ENCODE data around the gene SEC24D. TPM values are rescaled to one million over a fixed set of nuclear protein-coding genes. Genes with fewer than 3 reads are reported as not detected.
"Not testable (repeated sequence)": the region's sequence is repeated elsewhere in the genome, so short reads cannot be mapped to it uniquely, and the experiment has no call there.

SEC24D gene
- total RNA-seq, 1 experiment from 2014 or later, result 13.3 TPM

DNA sequence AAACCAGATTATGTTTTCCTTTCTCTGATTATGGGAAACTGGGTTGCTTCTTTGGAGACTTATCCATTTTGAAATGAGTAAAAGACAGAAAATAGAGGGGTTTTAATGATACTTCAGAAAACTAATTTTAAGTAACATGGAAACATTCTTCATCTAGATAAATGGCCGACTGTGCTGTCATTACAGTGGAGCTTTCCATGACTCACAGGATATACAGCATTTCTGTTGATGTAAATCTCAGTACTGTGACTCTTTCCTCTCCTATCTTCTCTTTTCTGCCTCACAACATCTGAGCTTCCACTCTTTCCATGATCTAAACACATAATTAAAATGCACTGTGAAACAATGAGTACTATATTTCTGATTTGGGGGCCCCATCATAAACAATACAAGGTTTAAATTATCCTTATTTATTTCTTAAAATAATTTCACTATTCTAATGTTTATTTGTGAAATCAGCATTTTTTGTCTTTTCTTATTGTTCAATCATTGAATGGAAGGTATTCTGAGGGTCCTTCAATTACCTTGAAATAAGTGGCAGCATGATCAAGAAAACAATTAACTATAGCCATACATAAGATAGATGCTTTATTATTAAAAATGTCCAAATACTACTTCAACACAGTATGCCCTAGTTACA lies 19.3 kb downstream of the SEC24D start:
- DNase-seq (ENCODE audit: low spot score), result no peak
- in situ Hi-C loops (cut with HindIII; ENCODE audit: low sequenced_read_pairs), result no loop called here

DNA sequence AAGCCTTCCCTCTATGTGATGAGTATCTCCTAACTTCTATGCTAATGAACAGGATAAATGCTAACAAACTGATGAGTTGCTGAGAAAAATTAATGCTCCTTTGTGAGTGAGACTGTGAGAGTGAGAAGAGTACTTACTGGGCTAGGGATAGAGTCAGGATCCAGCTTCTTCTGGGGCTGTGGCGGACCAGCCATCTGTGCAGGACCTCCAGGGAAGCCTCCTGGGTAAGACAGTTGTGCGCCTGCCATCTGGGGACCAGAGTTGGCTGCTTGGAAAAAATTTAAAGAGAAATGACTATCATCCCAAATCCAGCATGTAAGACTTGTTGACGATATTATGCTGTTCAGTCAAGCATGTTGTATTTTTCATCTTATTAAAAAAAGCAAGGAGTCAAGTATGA lies 21.0 kb downstream of the SEC24D start:
- in situ Hi-C loops (cut with HindIII; ENCODE audit: low sequenced_read_pairs), result no loop called here
- DNase-seq (ENCODE audit: low spot score), result no peak

DNA sequence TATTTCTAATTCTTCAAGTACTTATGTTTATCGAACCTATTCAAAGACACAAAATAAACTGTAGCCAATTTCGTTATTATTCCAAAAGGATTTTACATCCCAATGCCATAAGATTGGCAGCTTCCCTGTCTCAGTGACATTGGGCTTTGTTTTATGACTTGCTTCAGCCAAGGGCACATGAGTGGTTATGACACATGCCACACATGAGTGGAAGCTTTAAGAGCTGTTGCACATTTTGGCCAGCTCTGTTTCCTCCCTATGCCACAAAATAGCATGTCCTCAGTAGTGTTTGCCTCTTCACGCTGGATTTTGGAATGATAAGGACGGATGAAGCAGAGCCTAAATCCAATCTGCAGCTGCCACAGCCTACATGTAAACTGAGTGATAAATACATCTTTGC lies 21.9 kb downstream of the SEC24D start:
- in situ Hi-C loops (cut with HindIII; ENCODE audit: low sequenced_read_pairs), result no loop called here
- DNase-seq (ENCODE audit: low spot score), result no peak

DNA sequence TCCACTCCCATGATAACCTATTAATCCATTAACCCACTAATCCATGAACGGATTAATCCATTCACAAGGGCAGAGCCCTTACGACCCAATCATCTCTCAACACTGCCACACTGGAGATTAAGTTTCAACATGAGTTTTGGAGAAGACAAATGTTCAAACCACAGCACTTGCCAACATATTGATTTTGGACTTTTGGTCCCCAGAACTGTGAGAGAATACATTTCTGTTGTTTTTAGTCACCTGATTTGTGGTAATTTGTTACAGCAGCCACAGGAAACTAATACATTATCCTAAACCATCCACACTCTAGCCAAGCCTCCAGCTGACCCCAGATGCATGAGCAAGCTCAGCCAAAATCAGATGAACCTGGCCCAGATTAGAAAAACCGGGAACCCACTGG lies 22.4 kb downstream of the SEC24D start:
- in situ Hi-C loops (cut with HindIII; ENCODE audit: low sequenced_read_pairs), result no loop called here
- DNase-seq (ENCODE audit: low spot score), result no peak

DNA sequence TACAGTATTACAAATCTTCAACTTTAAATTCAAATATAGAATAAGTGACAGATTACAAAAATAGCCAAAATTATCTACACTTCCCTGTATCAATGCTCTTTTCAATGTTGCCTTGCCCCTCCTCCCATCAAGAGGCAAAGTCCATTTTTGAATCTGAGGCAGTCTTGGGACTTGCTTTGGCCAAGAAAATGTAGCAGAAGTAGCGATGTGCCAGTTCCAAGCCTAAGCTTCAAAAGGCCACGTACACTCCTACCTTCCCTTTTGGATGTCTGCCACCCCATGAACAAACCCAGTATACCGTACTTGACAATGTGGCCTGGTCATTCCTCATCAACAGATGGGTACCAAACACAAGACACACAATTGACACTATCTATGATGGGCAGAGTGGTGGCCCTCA lies 24.1 kb downstream of the SEC24D start:
- no peak for DNase-seq (ENCODE audit: low spot score)
- in situ Hi-C loops (cut with HindIII; ENCODE audit: low sequenced_read_pairs), result no loop called here

DNA sequence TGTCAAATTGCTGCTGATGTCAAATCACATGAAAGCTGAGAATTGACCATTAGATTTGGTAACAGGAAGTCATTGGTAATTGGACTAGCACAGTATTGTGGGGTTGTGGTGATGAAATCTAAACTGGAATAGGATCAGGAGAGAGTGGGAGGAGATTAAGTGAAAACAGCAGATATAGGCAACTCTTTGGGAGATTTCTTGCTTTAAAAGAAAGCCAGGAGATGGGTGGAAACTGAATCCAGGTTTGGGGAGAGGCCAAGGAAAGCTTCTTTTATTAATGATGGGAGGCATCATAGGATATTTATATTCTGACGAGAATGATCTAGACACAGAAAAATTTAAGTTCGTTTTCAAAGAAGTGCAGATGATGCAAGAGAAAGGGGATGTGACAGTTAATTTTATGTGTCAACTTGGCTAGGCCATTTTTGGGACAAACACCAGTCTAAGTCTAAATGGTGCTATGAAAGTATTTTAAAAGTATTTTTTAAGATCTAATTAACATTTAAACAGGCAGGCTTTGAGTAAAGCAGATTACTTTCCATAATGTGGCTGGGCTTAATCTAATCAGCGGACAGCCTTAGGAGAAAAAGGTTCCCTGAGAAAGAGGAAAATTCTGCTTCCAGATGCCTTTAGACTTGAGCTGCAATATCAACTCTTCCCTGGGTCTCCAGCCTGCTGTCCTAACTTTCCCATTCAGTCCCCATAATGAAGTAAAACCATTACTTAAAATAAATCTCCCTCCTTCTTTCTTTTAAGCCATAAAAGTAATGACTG lies 24.7 kb downstream of the SEC24D start:
- in situ Hi-C loops (cut with HindIII; ENCODE audit: low sequenced_read_pairs), result no loop called here
- DNase-seq (ENCODE audit: low spot score), result no peak

DNA sequence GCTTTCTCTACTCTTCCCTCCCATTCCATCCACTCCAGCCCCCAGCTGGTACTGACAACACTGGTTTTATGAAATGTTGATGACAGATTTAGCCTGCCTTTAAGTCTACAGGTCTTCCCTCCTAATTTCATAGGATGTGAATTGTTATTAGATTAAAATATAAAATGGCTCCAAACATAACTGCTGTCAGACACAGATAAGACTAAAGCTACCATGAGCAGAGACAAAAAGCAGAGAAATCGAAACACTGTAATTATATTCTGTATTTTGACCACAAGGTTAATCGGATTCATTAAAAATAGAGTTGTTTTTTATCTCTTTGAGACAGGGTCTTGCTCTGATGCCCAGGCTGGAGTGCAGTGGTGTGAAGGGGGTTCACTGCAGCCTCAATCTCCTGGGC lies 28.3 kb downstream of the SEC24D start:
- in situ Hi-C loops (cut with HindIII; ENCODE audit: low sequenced_read_pairs), result no loop called here
- DNase-seq (ENCODE audit: low spot score), result no peak

DNA sequence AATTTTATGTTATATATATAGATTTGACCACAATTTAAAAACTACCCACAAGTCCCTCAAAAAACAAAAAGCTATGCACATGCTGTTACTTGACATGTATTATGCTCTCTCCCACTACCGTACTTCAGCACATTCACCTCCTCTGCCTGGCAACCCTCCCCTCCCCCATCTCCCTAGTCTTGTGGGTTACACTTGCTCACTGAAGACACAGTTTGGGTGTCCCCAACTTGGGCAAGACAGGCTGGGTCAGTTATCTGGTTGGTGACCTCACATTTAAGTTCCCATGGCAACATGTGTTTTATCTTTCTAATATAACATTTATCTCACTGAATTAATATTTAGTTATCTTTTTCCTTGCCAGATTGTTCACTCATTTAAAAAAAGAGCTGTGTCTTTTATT lies 32.7 kb downstream of the SEC24D start:
- DNase-seq (ENCODE audit: low spot score), result no peak

DNA sequence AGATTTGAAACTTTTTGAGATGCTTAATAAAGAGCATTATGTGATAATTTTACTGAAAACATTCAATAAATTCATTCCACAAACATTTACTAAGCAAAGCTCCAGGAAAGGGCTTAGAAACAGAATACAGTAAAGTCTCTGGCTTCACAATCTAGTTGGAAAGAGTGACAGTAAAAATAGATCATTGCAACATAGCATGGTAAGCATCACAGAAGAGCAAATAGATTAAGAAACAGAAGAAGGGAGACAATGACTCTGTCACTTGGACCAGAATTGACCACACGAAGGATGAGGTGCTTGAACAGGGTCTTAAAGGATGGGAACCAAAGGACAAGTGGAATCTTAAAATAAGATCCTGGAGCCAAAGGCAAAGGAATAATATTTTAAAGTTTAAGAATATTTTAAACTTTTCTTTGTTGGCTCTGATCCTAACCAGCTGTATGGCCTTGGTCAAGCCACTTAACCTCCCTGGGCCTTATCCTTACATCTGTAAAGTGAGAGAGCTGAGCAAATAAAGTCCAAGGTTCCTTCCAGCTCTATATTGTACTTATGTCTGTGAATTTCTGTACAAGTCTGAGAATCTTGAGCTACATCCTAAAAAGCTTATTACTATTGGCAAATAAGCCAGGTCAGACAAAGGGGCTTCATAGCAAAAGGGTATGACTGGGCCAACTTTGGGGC lies 33.9 kb downstream of the SEC24D start:
- in situ Hi-C loops (cut with HindIII; ENCODE audit: low sequenced_read_pairs), result no loop called here
- no peak for DNase-seq (ENCODE audit: low spot score)

More for the DNA sequence above, 32.7 kb downstream of the SEC24D start:
- in situ Hi-C loops (cut with HindIII; ENCODE audit: low sequenced_read_pairs), result no loop called here

DNA sequence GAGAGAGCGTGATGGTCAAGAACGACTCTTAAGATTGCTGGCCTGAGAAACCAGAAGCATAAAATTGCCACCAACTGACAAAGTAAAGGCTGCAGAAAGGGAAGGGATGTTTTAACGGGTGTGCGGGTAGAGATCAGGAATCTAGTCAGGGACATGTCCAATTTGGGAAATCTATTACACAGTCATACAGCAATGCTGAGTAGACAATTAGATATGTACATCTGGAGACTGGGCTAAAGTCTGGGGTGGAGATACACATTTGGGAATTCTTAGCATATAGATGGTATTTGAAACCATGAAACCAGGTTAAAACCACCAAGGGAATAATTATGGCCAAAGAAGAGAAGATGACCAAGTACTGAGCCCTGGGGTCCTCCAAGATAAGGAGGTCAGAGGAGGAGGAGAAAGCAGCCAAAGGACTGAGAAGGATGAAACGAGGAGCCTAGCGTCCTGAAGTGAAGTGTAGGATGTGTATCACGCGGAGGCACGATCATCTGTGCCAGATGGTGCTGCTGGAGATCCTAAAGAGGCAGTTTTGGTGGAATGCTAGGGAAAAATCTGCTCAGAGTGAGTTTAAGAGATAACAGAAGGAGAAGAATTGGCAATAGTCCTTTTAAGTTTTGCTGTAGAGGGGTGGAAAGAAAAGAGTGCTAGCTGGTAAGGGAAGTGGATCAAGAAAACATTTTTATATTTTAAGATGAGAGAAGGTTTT lies 36.5 kb downstream of the SEC24D start:
- in situ Hi-C loops (cut with HindIII; ENCODE audit: low sequenced_read_pairs), result no loop called here

DNA sequence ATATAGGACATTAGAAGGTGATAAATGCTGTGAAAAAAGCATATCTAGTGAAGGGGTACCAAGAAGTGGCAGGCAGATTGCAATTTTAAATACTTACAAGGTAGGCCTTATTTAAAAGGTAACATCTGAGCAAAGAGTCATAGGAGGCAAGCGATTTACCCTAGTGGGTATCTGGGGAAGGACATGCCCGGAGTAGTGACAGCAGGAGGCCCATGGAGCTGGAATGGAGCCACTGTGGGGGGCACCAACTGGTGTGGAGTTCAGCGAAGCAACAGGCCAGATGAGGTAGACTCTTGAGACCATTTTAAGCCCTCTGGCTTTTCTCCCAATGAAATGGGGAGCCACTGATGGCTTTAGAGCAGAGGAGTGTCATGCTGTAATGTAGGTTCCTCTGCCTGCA lies 37.3 kb downstream of the SEC24D start:
- no peak for DNase-seq (ENCODE audit: low spot score)
- in situ Hi-C loops (cut with HindIII; ENCODE audit: low sequenced_read_pairs), result no loop called here

More for the DNA sequence above, 36.5 kb downstream of the SEC24D start:
- DNase-seq (ENCODE audit: low spot score), result no peak

DNA sequence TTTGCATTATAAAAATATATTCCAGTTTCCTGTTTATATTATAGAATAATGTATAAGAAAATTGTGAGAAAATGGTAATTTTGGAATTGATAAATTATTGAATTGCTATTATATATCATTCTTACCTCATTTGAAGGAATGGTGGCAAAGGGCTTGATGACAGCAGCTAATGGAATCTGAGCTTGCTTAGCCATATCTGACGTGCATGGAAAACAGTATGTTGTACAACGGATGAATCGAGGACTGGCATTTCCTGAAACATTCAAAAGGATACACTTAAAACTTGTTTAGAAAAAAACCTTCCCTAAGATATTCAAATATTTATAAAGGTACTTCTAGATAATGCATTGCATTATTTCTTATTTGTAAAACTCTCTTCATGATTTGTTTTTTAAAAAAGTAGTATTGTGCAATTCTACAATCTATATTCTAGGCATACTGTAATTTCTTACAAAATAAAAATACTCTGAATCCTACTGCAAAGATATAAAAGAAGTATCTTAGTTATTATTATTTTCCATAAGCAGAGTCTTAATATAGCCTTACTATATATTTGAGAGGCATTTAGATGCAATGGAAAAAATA lies 38.3 kb downstream of the SEC24D start:
- no peak for DNase-seq (ENCODE audit: low spot score)
- in situ Hi-C loops (cut with HindIII; ENCODE audit: low sequenced_read_pairs), result no loop called here

DNA sequence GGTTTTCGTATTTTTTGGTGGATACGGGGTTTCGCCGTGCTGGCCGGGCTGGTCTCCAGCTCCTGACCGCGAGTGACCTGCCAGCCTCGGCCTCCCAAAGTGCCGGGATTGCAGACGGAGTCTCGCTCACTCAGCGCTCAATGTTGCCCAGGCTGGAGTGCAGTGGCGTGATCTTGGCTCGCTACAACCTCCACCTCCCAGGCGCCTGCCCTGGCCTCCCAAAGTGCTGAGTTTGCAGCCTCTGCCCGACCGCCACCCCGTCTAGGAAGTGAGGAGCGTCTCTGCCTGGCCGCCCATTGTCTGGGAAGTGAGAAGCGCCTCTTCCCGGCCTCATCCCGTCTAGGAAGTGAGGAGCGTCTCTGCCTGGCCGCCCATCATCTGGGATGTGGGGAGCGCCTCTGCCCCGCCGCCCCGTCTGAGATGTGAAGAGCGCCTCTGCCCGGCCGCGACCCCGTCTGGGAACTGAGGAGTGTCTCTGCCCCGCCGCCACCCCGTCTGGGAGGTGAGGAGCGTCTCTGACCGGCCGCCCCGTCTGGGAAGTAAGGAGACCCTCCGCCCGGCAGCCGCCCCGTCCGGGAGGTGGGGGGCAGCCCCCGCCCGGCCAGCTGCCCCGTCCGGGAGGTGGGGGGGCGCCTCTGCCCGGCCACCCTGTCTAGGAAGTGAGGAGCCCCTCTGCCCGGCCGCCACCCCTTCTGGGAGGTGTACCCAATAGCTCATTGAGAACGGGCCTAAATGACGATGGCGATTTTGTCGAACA lies 44.1 kb downstream of the SEC24D start:
- in situ Hi-C loops (cut with HindIII; ENCODE audit: low sequenced_read_pairs); DNase-seq (ENCODE audit: low spot score): not testable (repeated sequence)

DNA sequence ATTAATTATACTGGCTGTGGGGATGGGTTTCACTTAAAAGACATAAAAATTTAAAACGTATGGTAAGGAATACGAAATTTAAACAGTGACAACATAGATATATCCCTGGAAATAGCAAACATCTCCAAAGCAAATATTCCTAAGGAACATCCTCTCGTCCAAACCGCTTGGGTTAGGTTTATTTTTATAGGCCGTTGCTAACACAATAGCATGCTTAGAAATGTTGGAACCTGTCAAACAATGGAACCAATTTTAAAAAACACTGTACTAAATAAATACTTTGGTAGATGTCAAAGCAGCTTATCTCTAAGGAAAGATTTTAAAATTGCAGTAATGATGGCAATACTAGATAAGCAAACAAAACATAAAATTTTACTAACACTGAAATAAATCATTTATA lies 45.4 kb downstream of the SEC24D start:
- in situ Hi-C loops (cut with HindIII; ENCODE audit: low sequenced_read_pairs), result no loop called here
- no peak for DNase-seq (ENCODE audit: low spot score)

DNA sequence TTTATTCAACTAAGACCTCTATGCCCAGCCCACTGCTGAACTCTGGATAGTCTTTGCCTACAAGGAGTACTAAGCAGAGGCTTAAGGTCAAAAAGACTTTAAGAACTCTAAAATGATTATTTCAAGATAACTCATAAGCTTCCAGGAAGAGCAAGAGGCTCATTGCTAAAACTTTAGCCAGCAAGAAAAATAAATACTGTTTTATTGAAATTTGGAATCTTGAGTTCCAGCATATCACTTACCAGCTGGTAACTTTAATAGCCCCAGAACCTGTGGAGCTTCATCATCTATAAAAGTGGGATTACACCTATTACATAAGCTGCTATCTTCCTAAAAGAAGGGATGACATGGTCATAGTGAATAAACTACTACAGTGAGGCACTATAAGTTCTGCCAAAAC lies 47.0 kb downstream of the SEC24D start:
- in situ Hi-C loops (cut with HindIII; ENCODE audit: low sequenced_read_pairs), result no loop called here
- no peak for DNase-seq (ENCODE audit: low spot score)

DNA sequence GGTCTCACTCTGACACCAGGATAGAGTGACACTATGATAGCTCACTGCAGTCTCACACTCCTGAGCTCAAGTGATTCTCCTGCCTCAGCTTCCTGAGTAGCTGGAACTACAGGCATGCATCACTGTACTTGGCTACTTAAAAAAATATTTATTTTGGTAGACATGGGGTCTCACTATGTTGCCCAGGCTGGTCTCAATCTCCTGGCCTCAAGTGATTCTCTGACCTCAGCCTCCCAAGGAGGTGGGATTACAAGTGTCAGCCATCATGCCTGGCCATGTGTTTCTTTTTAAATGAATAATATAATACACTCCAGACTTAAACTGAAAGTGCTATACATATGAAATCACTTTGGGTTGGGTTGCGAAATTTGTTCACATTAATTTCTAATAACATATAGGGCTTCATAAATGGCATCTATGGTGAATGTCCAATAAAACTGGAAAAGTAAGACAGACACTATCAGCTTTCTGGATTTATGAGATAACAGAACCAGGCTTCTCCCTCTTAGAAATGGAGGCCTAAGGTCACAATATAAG lies 48.0 kb downstream of the SEC24D start:
- DNase-seq (ENCODE audit: low spot score), result no peak
- in situ Hi-C loops (cut with HindIII; ENCODE audit: low sequenced_read_pairs), result no loop called here

DNA sequence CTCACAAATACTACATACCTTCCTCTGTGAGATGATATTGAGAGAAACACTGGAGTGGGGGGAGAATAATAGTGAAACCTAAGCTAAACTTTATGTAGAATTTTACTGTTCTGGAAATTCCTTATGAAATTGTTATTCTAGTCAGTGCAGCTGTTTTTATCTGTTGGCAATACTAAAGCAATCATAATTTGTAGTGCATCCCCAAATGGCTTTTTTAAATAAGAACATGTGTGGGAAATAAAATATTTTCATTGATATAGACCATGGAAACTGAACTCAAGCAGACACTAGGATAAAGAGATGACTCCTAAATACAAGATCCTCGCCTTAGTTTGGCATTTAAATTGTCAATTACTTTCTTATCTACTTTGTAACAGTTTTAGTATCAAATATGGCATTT lies 51.1 kb downstream of the SEC24D start:
- in situ Hi-C loops (cut with HindIII; ENCODE audit: low sequenced_read_pairs), result no loop called here

DNA sequence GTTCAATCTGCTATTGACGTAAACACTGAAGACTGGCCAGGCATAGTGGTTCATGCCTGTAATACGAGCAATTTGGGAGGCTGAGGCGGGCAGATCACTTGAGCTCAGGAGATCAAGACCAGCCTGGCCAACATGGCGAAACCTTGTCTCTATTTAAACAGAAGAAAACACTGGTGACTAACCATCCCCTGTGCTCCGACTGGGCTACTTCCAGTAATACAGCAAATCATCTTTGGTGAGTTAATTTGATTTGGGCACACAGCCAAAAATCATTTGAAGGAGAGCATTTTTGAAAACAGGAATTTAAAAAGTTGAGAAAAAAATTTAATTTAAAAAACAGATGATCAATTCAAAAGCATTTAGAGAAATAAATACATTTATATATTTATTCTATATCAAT lies 52.0 kb downstream of the SEC24D start:
- in situ Hi-C loops (cut with HindIII; ENCODE audit: low sequenced_read_pairs), result no loop called here
- no peak for DNase-seq (ENCODE audit: low spot score)

More for the DNA sequence above, 51.1 kb downstream of the SEC24D start:
- DNase-seq (ENCODE audit: low spot score), result no peak
